ENCODE measurements around the gene AURKAIP1.

DNA sequence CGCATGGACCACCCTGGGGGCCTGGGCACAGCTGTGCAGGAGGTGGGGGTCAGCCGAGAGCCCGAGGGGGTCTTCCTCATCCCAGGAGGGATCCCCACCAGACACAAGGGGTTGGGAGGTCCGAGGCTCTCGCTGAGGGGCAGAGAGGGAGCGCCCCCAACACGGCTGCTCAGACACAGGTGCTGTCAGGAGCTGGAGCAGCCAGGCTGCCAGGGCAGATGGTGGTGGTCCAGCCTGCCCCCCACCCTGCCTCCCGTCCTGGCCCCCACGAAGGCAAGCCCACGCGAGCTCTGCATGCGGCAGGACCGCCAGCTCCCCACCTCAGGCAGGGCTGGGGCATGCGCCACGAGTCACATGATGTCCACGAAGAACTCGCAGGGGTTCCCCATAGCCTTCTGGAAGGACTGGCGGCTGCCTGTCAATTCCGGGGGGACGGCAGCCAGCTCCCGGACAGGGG, 39.2 kb downstream of the AURKAIP1 start:
- TF ChIP-seq POLR2AphosphoS5 (IDR thresholded peaks at IDR 0.05; ENCODE audit: low read depth) (no peak), GABPA (IDR thresholded peaks at IDR 0.05; ENCODE audit: low read depth) (no peak)
- TF ChIP-seq, protein P1, sequence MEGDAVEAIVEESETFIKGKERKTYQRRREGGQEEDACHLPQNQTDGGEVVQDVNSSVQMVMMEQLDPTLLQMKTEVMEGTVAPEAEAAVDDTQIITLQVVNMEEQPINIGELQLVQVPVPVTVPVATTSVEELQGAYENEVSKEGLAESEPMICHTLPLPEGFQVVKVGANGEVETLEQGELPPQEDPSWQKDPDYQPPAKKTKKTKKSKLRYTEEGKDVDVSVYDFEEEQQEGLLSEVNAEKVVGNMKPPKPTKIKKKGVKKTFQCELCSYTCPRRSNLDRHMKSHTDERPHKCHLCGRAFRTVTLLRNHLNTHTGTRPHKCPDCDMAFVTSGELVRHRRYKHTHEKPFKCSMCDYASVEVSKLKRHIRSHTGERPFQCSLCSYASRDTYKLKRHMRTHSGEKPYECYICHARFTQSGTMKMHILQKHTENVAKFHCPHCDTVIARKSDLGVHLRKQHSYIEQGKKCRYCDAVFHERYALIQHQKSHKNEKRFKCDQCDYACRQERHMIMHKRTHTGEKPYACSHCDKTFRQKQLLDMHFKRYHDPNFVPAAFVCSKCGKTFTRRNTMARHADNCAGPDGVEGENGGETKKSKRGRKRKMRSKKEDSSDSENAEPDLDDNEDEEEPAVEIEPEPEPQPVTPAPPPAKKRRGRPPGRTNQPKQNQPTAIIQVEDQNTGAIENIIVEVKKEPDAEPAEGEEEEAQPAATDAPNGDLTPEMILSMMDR (IDR thresholded peaks at IDR 0.05; ENCODE audit: insufficient read depth, low read length), result no peak
- TF ChIP-seq, protein P2, sequence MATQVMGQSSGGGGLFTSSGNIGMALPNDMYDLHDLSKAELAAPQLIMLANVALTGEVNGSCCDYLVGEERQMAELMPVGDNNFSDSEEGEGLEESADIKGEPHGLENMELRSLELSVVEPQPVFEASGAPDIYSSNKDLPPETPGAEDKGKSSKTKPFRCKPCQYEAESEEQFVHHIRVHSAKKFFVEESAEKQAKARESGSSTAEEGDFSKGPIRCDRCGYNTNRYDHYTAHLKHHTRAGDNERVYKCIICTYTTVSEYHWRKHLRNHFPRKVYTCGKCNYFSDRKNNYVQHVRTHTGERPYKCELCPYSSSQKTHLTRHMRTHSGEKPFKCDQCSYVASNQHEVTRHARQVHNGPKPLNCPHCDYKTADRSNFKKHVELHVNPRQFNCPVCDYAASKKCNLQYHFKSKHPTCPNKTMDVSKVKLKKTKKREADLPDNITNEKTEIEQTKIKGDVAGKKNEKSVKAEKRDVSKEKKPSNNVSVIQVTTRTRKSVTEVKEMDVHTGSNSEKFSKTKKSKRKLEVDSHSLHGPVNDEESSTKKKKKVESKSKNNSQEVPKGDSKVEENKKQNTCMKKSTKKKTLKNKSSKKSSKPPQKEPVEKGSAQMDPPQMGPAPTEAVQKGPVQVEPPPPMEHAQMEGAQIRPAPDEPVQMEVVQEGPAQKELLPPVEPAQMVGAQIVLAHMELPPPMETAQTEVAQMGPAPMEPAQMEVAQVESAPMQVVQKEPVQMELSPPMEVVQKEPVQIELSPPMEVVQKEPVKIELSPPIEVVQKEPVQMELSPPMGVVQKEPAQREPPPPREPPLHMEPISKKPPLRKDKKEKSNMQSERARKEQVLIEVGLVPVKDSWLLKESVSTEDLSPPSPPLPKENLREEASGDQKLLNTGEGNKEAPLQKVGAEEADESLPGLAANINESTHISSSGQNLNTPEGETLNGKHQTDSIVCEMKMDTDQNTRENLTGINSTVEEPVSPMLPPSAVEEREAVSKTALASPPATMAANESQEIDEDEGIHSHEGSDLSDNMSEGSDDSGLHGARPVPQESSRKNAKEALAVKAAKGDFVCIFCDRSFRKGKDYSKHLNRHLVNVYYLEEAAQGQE (IDR thresholded peaks at IDR 0.05; ENCODE audit: insufficient replicate concordance, low read depth), result no peak

Measured in HL-60 (cell line).